Inflammatory macrophage treated with lipopolysaccharide for 4 hours (primary cell): ENCODE results near the gene FAAH.
A peak's percentile ranks its signal among the peaks of the same experiment; 100 is the strongest.

Experiments used
- DNase-seq: peaks from one replicate; pipeline ENCODE4 v3.0.0-alpha.2; 2020

The FAAH gene

GRCh38 chr1:46423574-46424240 lies 29.6 kb downstream of the FAAH start:
- peak; percentile 39 for DNase-seq

GRCh38 chr1:46424730-46425129 lies 30.6 kb downstream of the FAAH start:
- DNase-seq = no peak

- DNase-seq = no peak
Observed at GRCh38 chr1:46425726-46426125, 31.6 kb downstream of the FAAH start.

- no peak for DNase-seq
Observed at GRCh38 chr1:46427541-46427940, 33.4 kb downstream of the FAAH start.

- no peak for DNase-seq
Observed at GRCh38 chr1:46429436-46429835, 35.3 kb downstream of the FAAH start.

- DNase-seq = no peak
Observed at GRCh38 chr1:46431695-46432094, 37.6 kb downstream of the FAAH start.

- DNase-seq = no peak
Observed at GRCh38 chr1:46432781-46433327, 38.7 kb downstream of the FAAH start.

- no peak for DNase-seq
Observed at GRCh38 chr1:46434358-46434757, 40.2 kb downstream of the FAAH start.

- DNase-seq = no peak
Observed at GRCh38 chr1:46436844-46437243, 42.7 kb downstream of the FAAH start.

GRCh38 chr1:46437723-46438122 lies 43.6 kb downstream of the FAAH start:
- DNase-seq = no peak

GRCh38 chr1:46438346-46438745 lies 44.2 kb downstream of the FAAH start:
- DNase-seq = no peak

GRCh38 chr1:46440478-46440877 lies 46.4 kb downstream of the FAAH start:
- DNase-seq = no peak

GRCh38 chr1:46442317-46443161 lies 48.4 kb downstream of the FAAH start:
- DNase-seq = peak; percentile 74

GRCh38 chr1:46444466-46444865 lies 50.3 kb downstream of the FAAH start:
- no peak for DNase-seq

GRCh38 chr1:46445773-46446256 lies 51.7 kb downstream of the FAAH start:
- DNase-seq = no peak

- DNase-seq = peak; percentile 72
Observed at GRCh38 chr1:46446646-46447498, 52.8 kb downstream of the FAAH start.

GRCh38 chr1:46447499-46448108 lies 53.5 kb downstream of the FAAH start:
- no peak for DNase-seq

- DNase-seq = no peak
Observed at GRCh38 chr1:46448109-46448911, 54.2 kb downstream of the FAAH start.

- peak; percentile 26 for DNase-seq
Observed at GRCh38 chr1:46449223-46450159, 55.4 kb downstream of the FAAH start.

GRCh38 chr1:46450160-46450517 lies 56.0 kb downstream of the FAAH start:
- no peak for DNase-seq
